Activated gamma-delta T cell treated with anti-CD3 and anti-CD28 coated beads, Interleukin-2, amount 50 U/mL, for 16 hours (primary cell): ENCODE measurements around the gene ANKRD13D.
A peak's percentile ranks its signal among the peaks of the same experiment; 100 is the strongest.

Experiments
- DNase-seq: peaks from one replicate; pipeline ENCODE4 v3.0.0-alpha.2; 2020; ENCODE audit warnings: low read depth

Gene ANKRD13D

DNA sequence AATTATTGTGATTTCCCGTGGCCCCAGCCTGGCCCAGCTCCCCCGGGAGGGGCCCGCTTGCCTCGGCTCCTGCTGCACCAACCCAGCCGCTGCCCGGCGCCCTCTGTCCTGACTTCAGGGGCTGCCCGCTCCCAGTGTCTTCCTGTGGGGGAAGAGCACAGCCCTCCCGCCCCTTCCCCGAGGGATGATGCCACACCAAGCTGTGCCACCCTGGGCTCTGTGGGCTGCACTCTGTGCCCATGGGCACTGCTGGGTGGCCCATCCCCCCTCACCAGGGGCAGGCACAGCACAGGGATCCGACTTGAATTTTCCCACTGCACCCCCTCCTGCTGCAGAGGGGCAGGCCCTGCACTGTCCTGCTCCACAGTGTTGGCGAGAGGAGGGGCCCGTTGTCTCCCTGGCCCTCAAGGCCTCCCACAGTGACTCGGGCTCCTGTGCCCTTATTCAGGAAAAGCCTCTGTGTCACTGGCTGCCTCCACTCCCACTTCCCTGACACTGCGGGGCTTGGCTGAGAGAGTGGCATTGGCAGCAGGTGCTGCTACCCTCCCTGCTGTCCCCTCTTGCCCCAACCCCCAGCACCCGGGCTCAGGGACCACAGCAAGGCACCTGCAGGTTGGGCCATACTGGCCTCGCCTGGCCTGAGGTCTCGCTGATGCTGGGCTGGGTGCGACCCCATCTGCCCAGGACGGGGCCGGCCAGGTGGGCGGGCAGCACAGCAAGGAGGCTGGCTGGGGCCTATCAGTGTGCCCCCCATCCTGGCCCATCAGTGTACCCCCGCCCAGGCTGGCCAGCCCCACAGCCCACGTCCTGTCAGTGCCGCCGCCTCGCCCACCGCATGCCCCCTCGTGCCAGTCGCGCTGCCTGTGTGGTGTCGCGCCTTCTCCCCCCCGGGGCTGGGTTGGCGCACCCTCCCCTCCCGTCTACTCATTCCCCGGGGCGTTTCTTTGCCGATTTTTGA, 3.3 kb upstream of the ANKRD13D start:
- no peak for DNase-seq

DNA sequence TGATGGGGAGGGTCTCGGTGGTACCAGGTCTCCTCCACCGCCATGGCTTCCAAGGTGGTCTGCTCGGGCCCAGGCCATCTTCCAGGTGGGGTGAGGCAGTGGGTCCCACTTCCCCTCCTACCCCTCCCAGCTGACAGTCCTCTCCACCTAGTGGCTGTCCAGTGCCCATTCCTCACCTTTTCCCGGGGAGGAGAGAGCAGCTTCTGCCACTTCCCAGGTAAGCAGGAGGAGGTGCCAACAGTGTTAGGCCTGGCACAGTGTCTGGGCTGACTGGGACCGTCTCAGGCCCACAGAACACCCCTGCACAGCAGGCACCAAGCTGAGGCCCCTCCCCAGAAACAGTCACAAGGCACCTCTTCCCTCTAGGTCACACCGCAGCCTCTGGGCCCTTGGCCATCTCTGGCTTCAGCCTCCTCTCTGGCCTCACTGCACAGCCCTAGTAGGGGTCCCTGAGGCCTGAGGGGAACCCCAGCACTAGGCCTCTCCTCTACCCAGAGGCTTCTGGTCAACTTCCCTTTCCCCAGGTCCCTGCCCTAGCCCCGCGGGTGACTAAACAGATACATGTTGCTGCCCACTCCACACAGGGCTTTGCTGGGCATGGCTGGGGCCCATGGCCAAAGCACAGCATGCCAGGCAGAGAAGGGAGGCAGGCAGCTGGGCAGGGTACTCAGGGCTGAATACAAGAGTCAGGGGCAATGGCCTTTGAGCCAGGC, 2.3 kb upstream of the ANKRD13D start:
- DNase-seq, result no peak

- DNase-seq, result no peak
These were observed 1.5 kb upstream of the ANKRD13D start for GRCh38 chr11:67287355-67288197.

GRCh38 chr11:67288198-67288451, 978 bp upstream of the ANKRD13D start:
- DNase-seq, result no peak

GRCh38 chr11:67288452-67289225, 464 bp upstream of the ANKRD13D start:
- peak; percentile 84 for DNase-seq

DNA sequence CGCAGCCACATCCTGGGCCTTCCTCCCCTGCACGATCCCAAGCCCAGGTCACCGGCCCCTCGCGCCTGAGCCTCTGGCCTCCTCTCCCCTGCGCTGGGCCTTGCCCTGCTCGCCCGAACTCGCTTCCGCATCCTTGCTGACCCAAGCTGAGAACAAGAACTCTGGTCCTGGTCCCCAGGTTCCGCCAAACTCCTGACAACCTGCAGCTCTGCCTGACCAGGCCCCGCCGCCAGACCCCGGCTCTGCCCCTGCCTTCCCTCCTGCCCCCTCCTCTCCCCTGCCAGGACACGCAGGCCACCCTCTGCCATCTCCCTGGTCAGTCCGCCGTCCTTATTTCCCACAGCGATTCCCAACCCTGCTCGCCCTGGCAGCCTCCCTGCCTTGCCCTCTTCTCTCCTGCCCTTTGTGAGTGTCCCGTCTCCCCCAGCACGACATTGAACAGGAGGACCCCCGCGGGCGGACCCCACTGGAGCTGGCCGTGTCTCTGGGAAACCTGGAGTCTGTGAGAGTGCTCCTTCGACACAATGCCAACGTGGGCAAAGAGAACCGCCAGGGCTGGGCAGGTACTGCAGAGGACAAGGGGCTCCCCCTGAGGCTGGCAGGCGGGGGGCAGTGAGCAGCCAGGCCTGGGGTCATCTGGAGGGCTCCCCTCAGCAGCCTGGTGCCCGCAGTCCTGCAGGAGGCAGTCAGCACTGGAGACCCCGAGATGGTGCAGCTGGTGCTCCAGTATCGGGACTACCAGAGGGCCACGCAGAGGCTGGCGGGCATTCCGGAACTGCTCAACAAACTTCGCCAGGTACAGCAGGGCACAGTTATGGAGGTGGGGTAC, 762 bp downstream of the ANKRD13D start:
- no peak for DNase-seq

- DNase-seq, result no peak
These were observed 1.7 kb downstream of the ANKRD13D start for GRCh38 chr11:67290801-67291200.

DNA sequence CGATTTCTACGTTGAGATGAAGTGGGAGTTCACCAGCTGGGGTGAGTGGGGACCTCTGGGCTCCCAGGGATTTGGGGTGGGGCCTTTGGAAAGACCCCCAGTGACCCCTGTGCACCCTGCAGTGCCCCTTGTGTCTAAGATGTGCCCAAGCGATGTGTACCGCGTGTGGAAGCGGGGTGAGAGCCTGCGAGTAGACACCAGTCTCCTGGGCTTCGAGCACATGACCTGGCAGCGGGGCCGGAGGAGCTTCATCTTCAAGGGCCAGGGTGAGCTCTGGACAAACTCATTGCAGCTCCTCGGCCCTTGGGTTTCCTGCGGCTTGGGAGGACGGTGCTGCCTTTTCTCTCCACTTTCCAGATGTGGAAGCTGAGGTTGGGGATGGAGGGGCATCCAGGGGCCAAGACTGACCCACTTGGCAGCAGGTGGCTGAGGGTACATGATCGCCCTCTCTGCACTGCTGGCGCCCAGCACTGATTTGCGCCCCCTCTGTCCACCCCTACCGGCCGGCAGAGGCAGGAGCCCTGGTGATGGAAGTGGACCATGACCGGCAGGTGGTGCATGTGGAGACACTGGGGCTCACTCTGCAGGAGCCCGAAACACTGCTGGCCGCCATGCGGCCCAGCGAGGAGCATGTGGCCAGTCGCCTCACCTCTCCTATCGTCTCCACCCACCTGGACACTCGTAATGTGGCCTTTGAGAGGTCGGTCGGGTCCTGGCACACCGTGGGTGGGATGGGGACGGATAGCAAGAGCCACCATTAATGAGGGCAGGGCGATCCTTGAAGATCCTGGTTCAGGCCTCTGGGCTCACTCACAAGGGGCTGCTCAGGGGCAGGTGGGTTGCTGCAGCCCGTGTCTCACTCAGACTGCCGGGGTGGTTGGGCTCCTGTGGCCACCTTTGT, 2.6 kb downstream of the ANKRD13D start:
- no peak for DNase-seq

DNA sequence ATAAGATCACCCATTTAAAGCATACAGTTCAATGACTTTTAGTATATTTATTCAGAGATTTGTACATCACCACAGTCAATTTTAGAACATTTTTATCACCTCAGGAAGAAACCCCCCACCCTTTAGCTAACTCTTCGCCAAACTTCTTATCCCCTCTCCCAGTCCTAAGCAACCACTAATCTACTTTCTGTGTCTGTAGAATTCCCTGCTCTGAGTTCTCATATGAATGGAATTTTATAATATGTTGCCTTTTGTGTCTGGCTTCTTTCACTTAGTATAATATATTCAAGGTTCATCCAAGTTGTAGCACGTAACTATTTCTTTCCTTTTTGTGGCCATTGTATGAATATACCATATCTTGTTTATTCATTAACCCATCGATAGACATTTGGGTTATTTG, 3.6 kb downstream of the ANKRD13D start:
- DNase-seq, result no peak

DNA sequence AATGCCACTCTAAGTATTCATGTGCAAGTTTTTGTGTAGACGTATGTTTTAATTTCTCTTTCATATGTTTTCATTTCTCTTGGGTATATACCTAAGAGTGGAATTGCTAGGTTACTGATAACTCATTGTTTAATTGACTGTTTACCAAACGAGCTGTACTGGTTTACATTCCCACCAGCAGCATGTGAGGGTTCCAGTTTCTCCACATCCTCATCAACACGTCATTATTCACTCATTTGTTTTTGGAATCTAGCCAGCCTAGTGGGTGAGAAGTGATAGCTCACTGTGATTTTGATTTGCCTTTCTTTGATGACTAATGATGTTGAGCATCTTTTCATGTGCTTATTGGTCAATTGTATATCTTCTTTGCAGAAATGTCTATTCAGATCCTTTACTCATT, 4.0 kb downstream of the ANKRD13D start:
- DNase-seq, result no peak

DNA sequence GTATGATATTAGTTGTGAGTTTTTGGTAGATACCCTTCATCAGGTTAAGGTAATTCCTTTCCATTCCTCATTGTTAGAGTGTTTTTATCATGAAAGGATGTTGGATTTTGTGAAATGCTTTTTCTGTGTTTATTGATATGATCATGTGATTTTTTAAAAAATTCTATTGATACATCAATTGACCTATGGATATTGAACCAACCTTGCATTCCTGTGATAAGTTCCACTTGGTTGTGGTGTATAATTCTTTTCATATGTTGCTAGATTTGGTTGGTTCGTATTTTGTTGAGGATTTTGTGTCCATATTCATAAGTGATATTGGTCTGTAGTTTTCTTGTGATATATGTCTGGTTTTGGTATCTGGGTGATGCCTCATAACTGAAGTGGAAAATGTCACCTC, 6.7 kb downstream of the ANKRD13D start:
- DNase-seq, result no peak

DNA sequence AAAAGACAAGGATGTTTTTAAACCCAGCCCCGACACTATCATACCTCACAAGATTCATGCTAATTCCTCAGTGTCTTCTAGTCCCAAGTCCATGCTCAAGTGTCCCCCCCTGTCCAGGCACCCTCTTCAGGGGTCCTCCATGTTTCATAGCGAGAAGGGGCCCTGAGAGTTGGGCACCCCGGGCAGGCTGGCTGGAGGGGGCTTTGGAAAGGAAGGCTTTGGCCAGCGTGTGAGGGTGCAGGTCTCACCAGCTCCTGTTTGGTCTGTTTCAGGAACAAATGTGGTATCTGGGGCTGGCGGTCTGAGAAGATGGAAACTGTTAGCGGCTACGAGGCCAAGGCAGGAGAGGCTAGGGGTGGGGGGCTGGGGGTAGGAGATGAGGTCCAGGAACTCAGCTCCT, 9.7 kb downstream of the ANKRD13D start:
- DNase-seq, result no peak

GRCh38 chr11:67299471-67300191, 10.5 kb downstream of the ANKRD13D start:
- DNase-seq, result no peak

DNA sequence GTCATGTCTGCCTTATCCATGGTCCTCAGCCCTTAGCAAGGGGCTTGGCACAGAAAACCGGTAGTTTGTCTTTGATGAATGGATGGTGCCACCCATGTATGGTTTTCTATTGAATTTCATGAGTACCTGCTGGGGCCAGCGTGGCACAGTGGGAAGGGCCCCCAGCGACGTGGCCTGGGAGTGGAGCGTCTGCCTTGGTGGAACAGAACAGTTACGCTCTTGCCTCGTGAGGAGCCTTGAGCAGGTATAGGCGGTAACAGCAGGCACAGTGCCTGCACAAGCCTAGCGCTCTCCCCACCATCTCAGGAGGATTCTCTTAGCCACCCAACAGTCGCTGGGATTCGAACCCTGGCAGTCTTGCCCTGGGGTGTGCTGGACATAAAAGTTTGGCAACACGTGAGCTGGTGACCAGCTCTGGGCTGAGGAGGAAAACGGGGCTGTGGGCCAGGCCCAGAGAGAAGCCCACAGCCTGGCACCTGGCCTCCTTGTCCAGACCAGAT, 11.2 kb downstream of the ANKRD13D start:
- DNase-seq, result no peak

DNA sequence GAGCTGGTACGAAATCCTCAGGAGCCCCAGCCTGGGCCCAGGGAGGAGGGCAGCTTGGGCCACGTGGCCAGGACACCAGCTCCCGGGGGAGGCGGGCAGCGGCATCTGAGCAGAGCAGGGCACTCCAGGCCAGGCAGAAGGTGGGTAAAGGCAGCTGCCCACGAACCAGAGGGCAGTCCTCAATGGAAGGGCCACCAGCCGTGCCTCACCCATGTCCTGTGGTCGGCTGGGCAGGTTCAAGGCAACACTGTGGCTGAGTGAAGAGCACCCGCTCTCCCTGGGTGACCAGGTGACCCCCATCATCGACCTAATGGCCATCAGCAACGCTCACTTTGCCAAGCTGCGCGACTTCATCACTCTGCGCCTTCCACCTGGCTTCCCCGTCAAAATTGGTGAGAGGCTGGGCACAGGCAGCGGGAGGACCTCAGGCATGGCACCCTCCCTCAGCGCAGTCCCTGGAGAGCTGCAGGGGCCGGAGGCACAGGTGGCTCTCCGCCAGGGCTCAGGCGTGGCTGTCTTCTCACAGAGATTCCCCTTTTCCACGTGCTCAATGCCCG, 11.7 kb downstream of the ANKRD13D start:
- no peak for DNase-seq

DNA sequence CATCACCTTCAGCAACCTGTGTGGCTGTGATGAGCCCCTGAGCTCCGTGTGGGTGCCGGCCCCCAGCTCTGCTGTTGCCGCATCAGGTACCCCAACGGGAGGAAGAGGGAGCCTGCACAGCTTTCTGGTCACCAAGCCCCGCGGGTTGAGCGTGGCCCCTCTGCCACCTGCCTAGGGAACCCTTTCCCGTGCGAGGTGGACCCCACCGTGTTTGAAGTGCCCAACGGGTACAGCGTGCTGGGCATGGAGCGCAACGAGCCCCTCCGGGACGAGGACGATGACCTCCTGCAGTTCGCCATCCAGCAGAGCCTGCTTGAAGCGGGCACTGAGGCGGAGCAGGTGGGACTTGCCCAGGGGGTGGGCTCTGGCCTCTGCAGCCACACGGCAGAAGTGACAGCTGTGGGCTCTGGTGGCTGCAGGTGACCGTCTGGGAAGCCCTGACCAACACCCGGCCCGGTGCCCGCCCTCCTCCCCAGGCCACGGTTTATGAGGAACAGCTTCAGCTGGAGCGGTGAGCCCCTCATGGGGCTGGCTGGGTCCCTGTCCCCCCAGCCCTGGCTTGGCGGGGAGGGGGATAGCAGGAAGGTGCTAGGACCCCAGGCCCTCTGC, 12.3 kb downstream of the ANKRD13D start:
- DNase-seq, result no peak

GRCh38 chr11:67301951-67302516, 12.9 kb downstream of the ANKRD13D start:
- DNase-seq, result no peak

DNA sequence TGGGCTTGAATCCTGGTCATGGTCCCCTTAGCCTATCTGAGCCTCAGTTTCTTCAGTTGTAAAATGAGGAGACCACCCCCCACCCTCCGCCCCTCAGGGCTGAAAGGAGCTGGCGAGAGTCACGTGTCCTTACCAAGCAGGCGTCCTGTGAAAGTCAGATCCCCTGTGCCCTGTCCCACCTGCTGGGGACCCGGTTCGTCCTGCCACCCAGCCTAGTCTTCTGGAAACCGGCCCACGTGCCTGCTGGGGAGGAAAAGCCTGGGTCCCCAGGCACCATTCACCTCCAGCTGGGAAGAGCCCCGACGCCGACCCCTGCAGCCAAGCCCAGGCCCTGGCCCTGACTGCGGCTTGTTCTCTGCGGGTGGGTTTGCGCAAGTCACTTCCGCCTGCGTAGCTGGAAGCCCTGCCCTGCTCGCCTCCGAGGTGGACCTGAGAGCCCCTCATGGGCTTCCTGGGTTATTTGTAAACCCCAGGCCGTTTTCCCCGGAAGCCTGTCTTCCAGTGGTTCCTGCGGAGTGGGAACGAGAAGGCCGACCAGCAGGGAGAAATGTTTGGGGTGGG, 13.5 kb downstream of the ANKRD13D start:
- DNase-seq, result no peak
